ENCODE results near the gene S100A16.

S100A16 gene

DNA sequence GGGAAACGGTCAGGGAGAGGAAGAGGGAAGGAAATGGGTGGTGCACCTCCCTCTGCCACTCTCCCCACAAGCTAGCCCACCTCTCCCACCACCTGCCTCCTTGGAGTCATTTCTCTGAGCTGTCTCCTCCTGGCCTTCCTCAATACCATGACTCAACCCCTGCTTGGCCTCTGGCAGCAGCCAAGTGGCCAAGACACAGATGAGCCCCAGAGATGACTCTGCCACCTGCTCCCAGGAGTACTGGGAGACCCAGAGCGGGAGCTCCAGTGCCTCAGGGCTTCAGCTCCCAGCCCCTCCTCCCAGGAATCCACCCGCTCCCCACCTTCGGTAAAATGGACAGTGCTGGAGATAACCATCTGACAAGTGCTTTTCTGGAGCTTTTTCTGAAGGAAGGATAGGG, 2.6 kb downstream of the S100A16 start:
- Histone ChIP-seq H3K79me1 (ENCODE audit: low read length) (no peaks in the 10 kb centered on the region), H3K4me1 (ENCODE audit: control insufficient read depth, low read depth, low read length) (peaks cover 7% of the 10 kb centered on the region), H2BK120ac (ENCODE audit: low read depth, low read length) (no peak overlapping the region), H3K4me3 (ENCODE audit: low read length) (no peak overlapping the region), H3K23ac (ENCODE audit: low read length) (no peak overlapping the region), H4K8ac (ENCODE audit: low read depth, low read length) (no peak overlapping the region), H3K79me2 (ENCODE audit: control insufficient read depth, insufficient read depth, low read length) (no peaks in the 10 kb centered on the region), H3K27ac (ENCODE audit: low read depth, low read length) (no peak overlapping the region), H4K5ac (ENCODE audit: low read length) (no peak overlapping the region), H2BK5ac (ENCODE audit: low read length) (no peak overlapping the region), H3K56ac (ENCODE audit: low read length) (no peak overlapping the region), H2BK15ac (replicated peaks; ENCODE audit: low read depth) (no peak overlapping the region), H3K36me3 (ENCODE audit: control insufficient read depth, insufficient read depth, low read length) (no peaks in the 10 kb centered on the region), H3K9ac (ENCODE audit: low read length) (no peak overlapping the region), H3K27me3 (ENCODE audit: insufficient read depth, low read length, poor library complexity) (no peaks in the 10 kb centered on the region), H3K18ac (ENCODE audit: low read length) (no peak overlapping the region), H3K4ac (ENCODE audit: low read depth, low read length) (no peak overlapping the region), H2AK5ac (ENCODE audit: low read length) (peak overlapping the region; percentile 40), H3K4me2 (ENCODE audit: low read length) (no peak overlapping the region)
- no CpG with 5 or more reads among the region's 4 CpGs for WGBS (ENCODE audit: extremely low coverage, insufficient coverage, low lambda C conversion rate)
- no peak for DNase-seq

- no CpG with 5 or more reads among the region's 6 CpGs for WGBS (ENCODE audit: extremely low coverage, insufficient coverage, low lambda C conversion rate)
- Histone ChIP-seq H3K4me3 (ENCODE audit: low read length) (no peak overlapping the region), H2BK5ac (ENCODE audit: low read length) (no peak overlapping the region)
These were observed 3.4 kb downstream of the S100A16 start for GRCh38 chr1:153609585-153609907.

DNA sequence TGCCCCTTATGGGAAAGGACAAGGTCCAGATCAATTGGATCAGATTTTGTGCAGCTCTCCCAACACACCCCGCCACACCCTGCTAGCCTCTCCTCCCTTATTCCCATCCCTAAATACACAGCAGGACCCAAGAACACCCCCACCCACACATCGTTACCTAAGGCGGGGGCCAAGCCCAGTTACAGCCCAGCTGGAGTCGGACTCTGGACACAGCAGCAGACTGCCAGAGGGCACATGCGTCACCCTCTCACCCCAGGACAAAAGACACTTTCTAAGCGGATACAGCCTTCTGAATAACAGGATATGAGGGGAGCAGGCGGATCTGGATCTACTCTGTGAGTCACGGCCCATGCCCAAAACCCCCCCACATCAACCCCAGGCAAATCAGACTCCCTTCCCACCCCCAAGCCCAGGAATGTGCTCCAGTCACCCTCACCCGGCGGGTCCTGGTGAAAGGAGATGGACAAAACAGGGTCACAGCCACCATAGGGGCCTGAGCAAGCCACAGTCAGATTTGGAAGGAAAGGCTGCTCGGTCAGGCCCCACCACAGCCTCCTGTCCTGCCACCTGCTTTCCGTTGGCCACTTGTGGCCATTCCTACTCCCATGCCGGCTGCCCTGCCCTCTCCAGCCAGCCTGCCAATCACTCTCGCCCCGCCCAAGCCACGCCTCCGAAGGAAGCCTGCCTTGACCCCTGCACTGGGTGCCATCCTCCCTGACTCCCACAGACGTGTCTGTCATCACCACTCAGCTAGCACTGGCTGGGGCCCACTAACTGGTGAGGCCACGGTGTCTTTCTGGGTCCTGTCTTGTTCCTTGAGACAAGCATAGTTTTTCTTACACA, 4.0 kb downstream of the S100A16 start:
- Histone ChIP-seq H4K5ac (ENCODE audit: low read length) (no peak overlapping the region), H2BK15ac (replicated peaks; ENCODE audit: low read depth) (no peak overlapping the region), H3K79me1 (ENCODE audit: low read length) (no peaks in the 10 kb centered on the region), H3K36me3 (ENCODE audit: control insufficient read depth, insufficient read depth, low read length) (no peaks in the 10 kb centered on the region), H3K9ac (ENCODE audit: low read length) (peak overlapping the region; percentile 15), H3K27me3 (ENCODE audit: insufficient read depth, low read length, poor library complexity) (no peaks in the 10 kb centered on the region), H2BK5ac (ENCODE audit: low read length) (no peak overlapping the region), H3K23ac (ENCODE audit: low read length) (no peak overlapping the region), H3K4ac (ENCODE audit: low read depth, low read length) (no peak overlapping the region), H3K56ac (ENCODE audit: low read length) (peak overlapping the region; percentile 62), H3K4me1 (ENCODE audit: control insufficient read depth, low read depth, low read length) (peaks cover 7% of the 10 kb centered on the region), H2AK5ac (ENCODE audit: low read length) (no peak overlapping the region), H3K4me3 (ENCODE audit: low read length) (no peak overlapping the region), H3K79me2 (ENCODE audit: control insufficient read depth, insufficient read depth, low read length) (no peaks in the 10 kb centered on the region), H3K27ac (ENCODE audit: low read depth, low read length) (no peak overlapping the region), H2BK120ac (ENCODE audit: low read depth, low read length) (no peak overlapping the region), H3K4me2 (ENCODE audit: low read length) (no peak overlapping the region), H3K18ac (ENCODE audit: low read length) (no peak overlapping the region), H4K8ac (ENCODE audit: low read depth, low read length) (no peak overlapping the region)
- WGBS (ENCODE audit: extremely low coverage, insufficient coverage, low lambda C conversion rate) = no CpG with 5 or more reads among the region's 19 CpGs
- peak; percentile 83 for DNase-seq

More at GRCh38 chr1:153609585-153609907, 3.4 kb downstream of the S100A16 start:
- Histone ChIP-seq H3K79me1 (ENCODE audit: low read length) (no peaks in the 10 kb centered on the region), H3K4me1 (ENCODE audit: control insufficient read depth, low read depth, low read length) (peaks cover 7% of the 10 kb centered on the region), H3K4me2 (ENCODE audit: low read length) (no peak overlapping the region), H3K27ac (ENCODE audit: low read depth, low read length) (no peak overlapping the region), H4K8ac (ENCODE audit: low read depth, low read length) (no peak overlapping the region), H2BK15ac (replicated peaks; ENCODE audit: low read depth) (no peak overlapping the region), H2BK120ac (ENCODE audit: low read depth, low read length) (no peak overlapping the region), H3K27me3 (ENCODE audit: insufficient read depth, low read length, poor library complexity) (no peaks in the 10 kb centered on the region), H3K4ac (ENCODE audit: low read depth, low read length) (no peak overlapping the region), H3K36me3 (ENCODE audit: control insufficient read depth, insufficient read depth, low read length) (no peaks in the 10 kb centered on the region), H4K5ac (ENCODE audit: low read length) (no peak overlapping the region), H3K79me2 (ENCODE audit: control insufficient read depth, insufficient read depth, low read length) (no peaks in the 10 kb centered on the region), H3K9ac (ENCODE audit: low read length) (no peak overlapping the region), H3K18ac (ENCODE audit: low read length) (no peak overlapping the region), H3K23ac (ENCODE audit: low read length) (no peak overlapping the region), H2AK5ac (ENCODE audit: low read length) (no peak overlapping the region), H3K56ac (ENCODE audit: low read length) (no peak overlapping the region)
- DNase-seq = no peak

GRCh38 chr1:153608089-153608682, 4.8 kb downstream of the S100A16 start:
- no peak overlapping the region for H3K23ac ChIP-seq (ENCODE audit: low read length)
- no peak overlapping the region for H2BK120ac ChIP-seq (ENCODE audit: low read depth, low read length)
- no peak overlapping the region for H4K5ac ChIP-seq (ENCODE audit: low read length)
- no peaks in the 10 kb centered on the region for H3K36me3 ChIP-seq (ENCODE audit: control insufficient read depth, insufficient read depth, low read length)
- no peak overlapping the region for H2AK5ac ChIP-seq (ENCODE audit: low read length)
- H4K8ac ChIP-seq (ENCODE audit: low read depth, low read length) = no peak overlapping the region
- no peak overlapping the region for H2BK5ac ChIP-seq (ENCODE audit: low read length)
- no peaks in the 10 kb centered on the region for H3K27me3 ChIP-seq (ENCODE audit: insufficient read depth, low read length, poor library complexity)
- no peak overlapping the region for H3K27ac ChIP-seq (ENCODE audit: low read depth, low read length)
- H3K18ac ChIP-seq (ENCODE audit: low read length) = no peak overlapping the region
- no peak overlapping the region for H3K4me3 ChIP-seq (ENCODE audit: low read length)
- H3K79me1 ChIP-seq (ENCODE audit: low read length) = no peaks in the 10 kb centered on the region
- no peak overlapping the region for H3K4me2 ChIP-seq (ENCODE audit: low read length)
- no peak for DNase-seq
- WGBS (ENCODE audit: extremely low coverage, insufficient coverage, low lambda C conversion rate) = no CpG with 5 or more reads among the region's 7 CpGs
- peaks cover 4% of the 10 kb centered on the region for H3K4me1 ChIP-seq (ENCODE audit: control insufficient read depth, low read depth, low read length)
- no peak overlapping the region for H3K9ac ChIP-seq (ENCODE audit: low read length)
- H3K79me2 ChIP-seq (ENCODE audit: control insufficient read depth, insufficient read depth, low read length) = no peaks in the 10 kb centered on the region
- no peak overlapping the region for H3K4ac ChIP-seq (ENCODE audit: low read depth, low read length)
- H3K56ac ChIP-seq (ENCODE audit: low read length) = no peak overlapping the region
- H2BK15ac ChIP-seq (replicated peaks; ENCODE audit: low read depth) = no peak overlapping the region

- H2BK5ac ChIP-seq (ENCODE audit: low read length) = no peak overlapping the region
- no peak overlapping the region for H2BK15ac ChIP-seq (replicated peaks; ENCODE audit: low read depth)
- no peak overlapping the region for H3K4me3 ChIP-seq (ENCODE audit: low read length)
- no peak overlapping the region for H4K5ac ChIP-seq (ENCODE audit: low read length)
- H3K4me1 ChIP-seq (ENCODE audit: control insufficient read depth, low read depth, low read length) = peaks cover 4% of the 10 kb centered on the region
- H3K9ac ChIP-seq (ENCODE audit: low read length) = no peak overlapping the region
- no peaks in the 10 kb centered on the region for H3K27me3 ChIP-seq (ENCODE audit: insufficient read depth, low read length, poor library complexity)
- H3K79me1 ChIP-seq (ENCODE audit: low read length) = no peaks in the 10 kb centered on the region
- no peaks in the 10 kb centered on the region for H3K79me2 ChIP-seq (ENCODE audit: control insufficient read depth, insufficient read depth, low read length)
- no peak overlapping the region for H2BK120ac ChIP-seq (ENCODE audit: low read depth, low read length)
- H3K4ac ChIP-seq (ENCODE audit: low read depth, low read length) = no peak overlapping the region
- no peak overlapping the region for H3K18ac ChIP-seq (ENCODE audit: low read length)
- H3K4me2 ChIP-seq (ENCODE audit: low read length) = no peak overlapping the region
- no peak for DNase-seq
- no peaks in the 10 kb centered on the region for H3K36me3 ChIP-seq (ENCODE audit: control insufficient read depth, insufficient read depth, low read length)
- H2AK5ac ChIP-seq (ENCODE audit: low read length) = no peak overlapping the region
- no peak overlapping the region for H3K27ac ChIP-seq (ENCODE audit: low read depth, low read length)
- no peak overlapping the region for H3K56ac ChIP-seq (ENCODE audit: low read length)
- H3K23ac ChIP-seq (ENCODE audit: low read length) = no peak overlapping the region
- WGBS (ENCODE audit: extremely low coverage, insufficient coverage, low lambda C conversion rate) = no CpG with 5 or more reads among the region's 8 CpGs
- no peak overlapping the region for H4K8ac ChIP-seq (ENCODE audit: low read depth, low read length)
These were observed 5.6 kb downstream of the S100A16 start for GRCh38 chr1:153607381-153607780.
